Stimulated activated effector memory CD8-positive, alpha-beta T cell treated with anti-CD3 and anti-CD28 coated beads, Interleukin-12 subunit alpha, Interleukin-12 subunit beta, amount 100 ng/mL, for 72 hours (primary cell): ENCODE results near the gene A4GALT.

Experiments used
- ATAC-seq: fragments of 150-1000 bp; cut with Tn5 transposase; 2 replicates; pipeline ENCODE4 v1.10.0; 2021
- DNase-seq, 2 donors: peaks; one replicate each; pipeline ENCODE4 v3.0.0; 2021 to 2022; ENCODE audit warnings: low spot score in 2 of 2
- H3K27ac Mint-ChIP-seq: one replicate; pipeline ENCODE4 v1.8.0; 2022; ENCODE audit warnings: mild to moderate bottlenecking, mixed read lengths
- H3K36me3 Mint-ChIP-seq: one replicate; pipeline ENCODE4 v1.8.0; 2022; ENCODE audit warnings: mild to moderate bottlenecking, mixed read lengths
- H3K4me1 Mint-ChIP-seq: one replicate; pipeline ENCODE4 v1.8.0; 2022; ENCODE audit warnings: mixed read lengths
- H3K4me3 Mint-ChIP-seq: one replicate; pipeline ENCODE4 v1.8.0; 2022; ENCODE audit warnings: mild to moderate bottlenecking, mixed read lengths
- H3K9me3 Mint-ChIP-seq: one replicate; pipeline ENCODE4 v1.8.0; 2022; ENCODE audit warnings: mixed read lengths

The A4GALT gene

DNA sequence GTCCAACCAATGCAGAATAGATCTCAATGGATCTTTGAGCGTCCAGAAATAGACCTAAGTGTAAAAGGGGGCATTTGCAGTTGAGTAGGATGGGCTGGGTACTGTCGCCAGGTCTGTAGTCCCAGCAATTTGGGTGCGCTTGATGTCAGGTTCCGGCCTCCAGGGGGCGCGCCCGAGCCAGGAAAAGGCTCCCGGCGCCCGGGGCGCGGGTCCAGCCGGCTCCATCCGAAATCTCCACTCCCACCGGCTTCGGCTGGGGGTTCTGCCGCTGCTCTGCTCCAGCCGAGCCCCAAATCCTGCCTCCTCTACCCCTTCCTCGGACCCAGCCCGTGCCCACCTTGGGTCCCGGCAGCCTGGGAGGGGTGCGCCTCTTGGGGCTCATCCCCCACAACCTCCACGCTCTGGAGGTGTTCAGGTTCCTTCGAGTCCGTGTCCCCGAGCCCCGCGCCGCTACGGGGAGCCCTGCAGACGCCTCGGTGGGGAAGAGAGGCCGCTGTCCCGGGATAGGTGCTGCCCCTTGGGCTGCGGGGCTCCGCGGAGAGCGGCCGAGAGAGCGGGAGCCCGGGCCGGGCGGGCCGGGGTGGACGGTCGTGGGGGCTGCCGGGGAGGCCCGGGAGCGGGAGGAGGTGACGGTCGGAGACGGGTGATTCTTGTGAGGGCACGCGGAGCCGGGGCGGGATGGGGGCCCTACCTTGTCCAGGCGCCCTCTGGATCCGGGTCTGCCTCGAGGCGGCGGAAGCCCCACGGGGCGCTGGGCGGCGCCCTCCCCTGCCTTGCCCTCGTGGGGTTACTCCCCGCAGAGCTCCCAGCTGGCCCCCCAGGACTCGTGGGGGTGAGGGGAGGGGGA, 58.5 kb downstream of the A4GALT start:
- H3K36me3 Mint-ChIP-seq, result no peaks in the 10 kb centered on the region
- DNase-seq (peak; percentile 83 to 91), ATAC-seq (peak; percentile 83)
- no peaks in the 10 kb centered on the region for H3K9me3 Mint-ChIP-seq
- no peak overlapping the region for H3K27ac Mint-ChIP-seq
- H3K4me3 Mint-ChIP-seq, result peak overlapping the region; percentile 59
- peaks cover 8% of the 10 kb centered on the region for H3K4me1 Mint-ChIP-seq

DNA sequence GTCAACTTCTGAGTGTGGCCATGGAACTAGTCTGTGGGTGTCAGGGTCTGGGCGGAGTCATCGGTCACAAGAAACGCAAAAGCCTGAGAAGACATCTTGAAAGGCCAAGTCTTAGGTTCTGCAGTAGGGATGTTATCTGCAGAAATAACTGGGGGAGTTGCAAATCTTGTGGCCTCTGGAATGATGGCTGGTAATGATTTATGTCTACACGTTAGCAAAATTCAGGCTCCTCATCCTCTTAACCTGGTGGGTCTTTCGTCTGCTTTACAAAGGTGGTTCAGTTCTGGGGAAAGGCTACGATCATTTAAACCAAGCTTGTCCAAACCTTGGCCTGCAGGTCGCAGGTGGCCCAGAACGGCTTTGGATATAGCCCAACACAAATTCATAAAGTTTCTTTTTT, 64.1 kb downstream of the A4GALT start:
- Mint-ChIP-seq H3K9me3 (no peaks in the 10 kb centered on the region), H3K4me3 (no peak overlapping the region)
- no peak for DNase-seq

DNA sequence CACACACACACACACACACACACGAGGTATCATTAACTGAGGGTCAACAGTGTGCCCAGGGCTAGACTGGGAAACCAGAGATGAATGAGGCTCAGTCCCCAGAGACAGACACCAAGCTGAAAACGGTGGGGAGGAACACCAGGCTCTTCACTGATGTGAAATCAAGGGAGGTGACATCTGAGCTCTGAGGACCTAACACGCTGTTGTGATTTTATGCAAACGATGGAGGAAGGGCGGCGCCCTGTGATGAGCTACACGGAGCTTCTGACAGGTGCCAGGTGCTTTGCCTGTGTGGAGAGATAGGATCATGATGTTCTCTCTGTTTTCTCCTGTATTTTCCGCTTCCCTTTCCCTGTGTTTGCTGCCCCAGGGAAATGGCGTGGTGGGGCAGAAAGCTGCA, 65.0 kb downstream of the A4GALT start:
- Mint-ChIP-seq H3K27ac (no peak overlapping the region), H3K4me1 (no peaks in the 10 kb centered on the region), H3K4me3 (no peak overlapping the region), H3K9me3 (no peaks in the 10 kb centered on the region), H3K36me3 (no peaks in the 10 kb centered on the region)
- DNase-seq (no peak), ATAC-seq (no peak)

More for the DNA sequence above, 64.1 kb downstream of the A4GALT start:
- Mint-ChIP-seq H3K36me3 (no peaks in the 10 kb centered on the region), H3K4me1 (no peaks in the 10 kb centered on the region), H3K27ac (no peak overlapping the region)
- ATAC-seq, result no peak

DNA sequence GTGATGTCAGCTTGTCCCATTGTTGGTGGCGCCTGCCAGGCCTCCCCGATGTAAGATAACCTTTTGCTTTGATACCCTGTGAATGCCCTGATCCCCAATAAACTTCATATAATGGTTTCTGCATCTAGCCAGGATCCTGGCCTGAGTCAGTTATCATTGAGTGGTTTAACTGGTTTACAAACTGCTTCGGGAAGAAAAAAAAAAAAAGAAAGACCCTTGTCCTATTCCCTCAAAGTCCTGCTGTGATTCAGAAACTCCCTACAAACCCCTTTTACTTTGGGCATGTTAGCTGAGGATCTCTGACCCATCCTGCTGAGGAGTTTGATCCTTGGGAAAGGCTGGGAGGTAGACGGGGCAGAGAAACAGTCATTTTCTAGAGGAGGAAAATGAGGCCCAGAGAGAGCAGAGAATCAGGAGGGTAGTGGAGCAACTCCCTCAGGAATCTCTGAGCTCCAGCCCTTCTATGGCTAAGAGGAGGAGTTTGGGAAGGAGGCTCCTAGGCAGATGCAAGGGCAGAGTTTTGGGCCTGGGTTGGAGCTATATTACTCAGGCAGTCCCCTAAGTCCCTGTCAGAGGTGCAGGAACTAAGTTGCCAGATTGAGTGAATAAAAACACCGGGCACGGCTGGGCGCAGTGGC, 66.1 kb downstream of the A4GALT start:
- no peak for ATAC-seq
- DNase-seq, result no peak
- no peak overlapping the region for H3K4me3 Mint-ChIP-seq

DNA sequence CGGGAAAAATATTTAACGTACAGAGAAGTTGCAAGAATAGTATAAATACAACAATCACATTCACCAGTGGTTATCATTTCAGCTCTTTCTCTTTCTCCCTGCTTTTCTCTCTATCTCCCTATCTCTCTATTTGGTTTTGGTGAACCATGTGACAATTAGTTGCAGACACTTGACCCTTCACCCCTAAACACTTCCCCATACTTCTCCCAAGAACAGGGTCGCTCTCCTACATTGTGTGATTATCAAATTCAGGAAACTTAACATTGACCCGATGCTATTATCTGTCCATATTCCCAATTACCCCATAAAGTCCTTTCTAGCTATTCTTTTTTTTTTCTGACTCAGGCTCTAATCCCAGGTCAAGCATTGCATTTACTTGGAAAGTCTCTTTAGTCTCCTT, 66.7 kb downstream of the A4GALT start:
- no peak for ATAC-seq
- H3K36me3 Mint-ChIP-seq, result no peaks in the 10 kb centered on the region
- H3K4me3 Mint-ChIP-seq, result no peak overlapping the region
- H3K4me1 Mint-ChIP-seq, result no peaks in the 10 kb centered on the region
- no peak for DNase-seq
- no peak overlapping the region for H3K27ac Mint-ChIP-seq
- no peaks in the 10 kb centered on the region for H3K9me3 Mint-ChIP-seq

More for the DNA sequence above, 66.1 kb downstream of the A4GALT start:
- peak overlapping the region; percentile 32 for H3K27ac Mint-ChIP-seq
- H3K9me3 Mint-ChIP-seq, result no peaks in the 10 kb centered on the region
- H3K36me3 Mint-ChIP-seq, result no peaks in the 10 kb centered on the region
- H3K4me1 Mint-ChIP-seq, result no peaks in the 10 kb centered on the region

DNA sequence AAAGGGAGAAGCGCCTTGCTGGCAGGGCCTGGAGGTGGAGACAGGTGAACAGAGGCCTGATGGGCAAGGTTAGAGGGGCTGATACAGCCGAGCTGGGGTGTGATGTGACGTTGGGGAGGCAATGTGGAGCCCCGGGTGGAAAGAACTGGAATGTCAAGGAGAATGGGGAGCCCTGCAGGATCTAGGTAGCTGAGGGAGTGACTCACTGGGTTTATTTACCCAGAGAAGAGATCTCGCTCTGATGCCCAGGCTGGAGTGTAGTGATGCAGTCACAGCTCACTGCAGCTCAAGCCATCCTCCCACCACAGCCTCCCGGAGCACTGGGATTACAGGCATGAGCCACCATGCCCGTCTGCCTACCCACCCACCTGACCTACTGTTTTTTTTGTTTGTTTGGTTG, 69.5 kb downstream of the A4GALT start:
- Mint-ChIP-seq H3K9me3 (no peaks in the 10 kb centered on the region), H3K4me3 (no peak overlapping the region), H3K4me1 (peaks cover 15% of the 10 kb centered on the region), H3K36me3 (peaks cover 1% of the 10 kb centered on the region), H3K27ac (no peak overlapping the region)
- ATAC-seq (no peak), DNase-seq (no peak)

DNA sequence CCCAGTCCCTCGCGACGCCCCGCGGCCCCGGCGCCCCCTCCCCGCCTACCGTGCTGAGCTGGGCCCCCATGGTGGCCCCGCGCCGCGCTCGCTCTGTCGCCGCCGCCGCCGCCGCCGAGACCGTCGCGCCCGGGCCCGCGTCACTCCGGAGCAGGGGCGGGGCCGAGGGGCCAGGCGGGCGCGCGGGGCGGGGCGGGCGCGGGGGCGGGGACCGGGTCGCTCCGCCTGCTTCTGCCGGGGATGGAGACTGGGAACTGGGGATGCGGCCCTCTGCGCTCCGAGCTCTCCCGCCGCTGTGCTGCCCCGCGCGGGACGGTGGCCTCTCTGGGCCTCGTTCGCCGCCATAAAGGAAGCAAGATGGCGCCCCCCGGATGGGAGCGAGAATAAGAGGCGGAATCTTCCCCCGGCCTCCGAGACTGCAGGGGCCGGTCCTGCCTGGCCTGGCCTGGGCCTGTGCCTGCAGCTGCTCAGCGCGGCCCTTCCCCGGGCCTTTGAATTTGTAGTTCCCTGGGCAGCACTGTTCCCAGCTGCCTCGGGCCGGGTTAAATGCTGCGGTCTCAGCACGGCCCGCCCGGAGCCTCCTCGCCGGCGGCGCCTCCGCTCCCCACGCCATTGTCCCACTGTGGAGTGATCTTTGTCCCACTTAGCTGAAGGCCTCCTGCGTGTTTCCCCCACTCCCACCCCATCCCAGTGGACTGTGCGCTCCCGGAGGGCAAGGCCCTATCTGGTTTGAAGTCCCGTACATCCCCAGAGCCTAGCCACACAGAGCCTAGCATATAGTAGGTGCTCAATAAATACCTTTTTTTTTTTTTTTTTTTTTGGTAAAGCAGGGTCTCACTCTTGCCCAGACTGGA, 71.2 kb downstream of the A4GALT start, which contains the start of gene CYB5R3:
CYB5R3 (minus strand) TSS at position 147 of the 854 bp plus-strand sequence; CDS start at position 70, 77 bp downstream.
- Mint-ChIP-seq H3K36me3 (peaks cover 5% of the 10 kb centered on the region), H3K27ac (peak within 1 kb of the TSS; percentile 77), H3K9me3 (no peaks in the 10 kb centered on the region), H3K4me3 (peak within 1 kb of the TSS; percentile 77), H3K4me1 (peaks cover 26% of the 10 kb centered on the region)
- ATAC-seq, result peak; percentile 86
- peak; percentile 63 to 86 for DNase-seq

DNA sequence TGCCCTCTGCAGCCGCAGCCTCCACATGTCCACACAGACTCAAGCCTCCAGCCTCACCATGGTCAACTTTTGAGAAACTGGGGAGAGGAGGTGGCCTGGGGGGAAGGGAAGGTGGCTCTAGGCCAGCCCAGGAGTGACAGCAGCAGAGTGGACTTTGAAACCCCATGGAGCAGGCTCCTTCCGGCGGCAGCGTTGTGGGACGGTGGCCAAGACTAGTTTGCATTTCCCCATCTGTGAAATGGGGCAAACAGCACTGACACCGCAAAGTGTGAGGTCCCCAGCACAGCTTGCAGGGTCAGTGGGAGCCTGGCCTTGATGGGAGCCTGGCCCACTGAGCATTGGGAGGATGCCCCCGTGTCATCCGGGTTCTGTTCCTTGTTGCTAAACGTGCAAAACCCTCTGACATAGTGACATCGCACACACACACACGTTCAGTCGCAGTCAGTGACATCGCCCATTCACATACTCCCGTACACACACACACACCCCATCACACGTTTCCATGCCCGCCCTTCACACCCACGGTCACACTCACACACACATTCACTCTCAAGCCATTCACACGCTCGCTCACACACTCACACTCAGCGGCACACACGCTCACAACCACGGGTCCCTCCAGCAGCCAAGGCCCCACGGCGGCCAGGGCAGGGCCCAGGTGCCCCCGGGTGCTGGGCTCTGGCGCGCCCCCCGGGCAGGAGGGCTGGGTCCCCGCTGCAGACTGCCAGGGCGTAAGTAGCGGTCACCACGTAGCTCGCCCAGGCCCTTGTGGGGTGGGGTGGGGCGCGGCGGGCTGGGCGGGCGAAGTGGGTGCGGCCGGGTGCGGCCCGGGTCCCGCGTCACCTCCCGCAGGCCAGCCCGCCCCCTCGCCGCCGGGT, 72.1 kb downstream of the A4GALT start:
- ATAC-seq (peak; percentile 75), DNase-seq (peak; percentile 9 to 71)
- H3K9me3 Mint-ChIP-seq, result no peaks in the 10 kb centered on the region

DNA sequence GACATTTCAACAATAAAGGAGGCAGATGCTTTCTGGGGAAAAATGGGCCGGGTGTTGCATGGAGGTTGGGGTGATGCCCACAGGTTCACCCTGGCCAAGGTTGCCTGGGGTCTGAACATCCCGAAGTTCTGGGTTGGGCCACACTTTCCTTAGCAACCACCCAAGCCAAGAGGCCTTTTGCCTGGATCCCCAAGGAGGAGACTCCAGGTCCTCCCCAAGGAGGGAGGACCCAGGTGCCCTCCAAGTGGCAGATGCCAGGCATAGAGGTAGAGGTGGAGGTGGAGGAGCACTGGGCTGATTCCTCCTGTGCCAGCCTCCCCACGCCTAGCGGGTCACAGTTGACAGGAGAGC, 72.7 kb downstream of the A4GALT start:
- Mint-ChIP-seq H3K4me1 (peaks cover 33% of the 10 kb centered on the region), H3K9me3 (no peaks in the 10 kb centered on the region), H3K27ac (peak overlapping the region; percentile 77), H3K4me3 (peak overlapping the region; percentile 77), H3K36me3 (peaks cover 5% of the 10 kb centered on the region)
- no peak for DNase-seq
- ATAC-seq, result no peak

More for the DNA sequence above, 72.1 kb downstream of the A4GALT start:
- Mint-ChIP-seq H3K4me3 (peak overlapping the region; percentile 77), H3K4me1 (peaks cover 32% of the 10 kb centered on the region), H3K27ac (peak overlapping the region; percentile 77), H3K36me3 (peaks cover 5% of the 10 kb centered on the region)

DNA sequence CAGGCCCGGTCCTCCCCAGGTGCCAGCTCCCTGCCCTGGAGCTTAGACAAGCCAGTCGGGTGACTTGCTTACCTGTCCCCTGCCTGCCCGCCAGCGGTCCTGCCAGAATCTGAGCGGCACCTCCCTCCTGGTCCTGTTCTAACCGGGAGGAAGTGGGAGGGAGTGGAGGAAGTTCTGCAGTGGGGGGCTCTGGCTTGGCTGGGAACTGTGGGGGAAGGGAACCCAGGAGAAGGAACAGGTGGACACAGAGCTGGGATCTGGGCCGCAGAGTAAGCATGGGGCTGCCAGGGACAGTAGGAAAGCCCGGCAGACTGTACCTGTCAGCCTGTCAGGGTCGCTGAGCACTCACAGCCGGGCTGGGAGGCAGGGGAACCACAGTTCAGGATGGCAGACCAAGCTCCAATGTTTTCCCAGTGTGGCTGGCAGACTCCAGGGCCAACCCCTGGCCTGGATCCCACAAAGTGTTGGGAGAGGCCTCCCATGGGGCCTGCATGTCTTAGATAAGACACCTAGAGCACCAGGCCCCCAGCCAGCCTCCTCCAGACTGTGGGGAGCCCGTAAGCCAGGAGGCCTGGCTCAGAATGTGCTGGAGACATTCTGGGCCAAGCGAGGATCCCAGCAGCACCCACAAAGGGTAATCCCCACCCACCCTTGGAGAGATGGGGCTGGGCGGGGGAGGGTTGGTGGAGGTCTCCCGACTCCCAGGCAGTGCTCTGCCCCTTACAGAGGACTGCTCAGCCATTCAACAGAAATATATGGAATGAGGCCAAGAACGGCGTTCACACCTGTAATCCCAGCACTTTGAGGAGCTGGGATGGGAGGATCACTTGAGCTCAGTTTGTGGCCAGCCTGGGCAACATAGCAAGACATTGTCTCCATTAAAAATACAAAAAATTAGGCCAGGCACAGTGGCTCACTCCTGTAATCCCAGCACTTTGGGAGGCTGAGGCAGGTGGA, 73.8 kb downstream of the A4GALT start:
- peak overlapping the region; percentile 80 for H3K27ac Mint-ChIP-seq
- ATAC-seq (no peak), DNase-seq (no peak)
- H3K9me3 Mint-ChIP-seq, result no peaks in the 10 kb centered on the region
- H3K4me3 Mint-ChIP-seq, result peak overlapping the region; percentile 77
- peaks cover 5% of the 10 kb centered on the region for H3K36me3 Mint-ChIP-seq
- H3K4me1 Mint-ChIP-seq, result peaks cover 37% of the 10 kb centered on the region

DNA sequence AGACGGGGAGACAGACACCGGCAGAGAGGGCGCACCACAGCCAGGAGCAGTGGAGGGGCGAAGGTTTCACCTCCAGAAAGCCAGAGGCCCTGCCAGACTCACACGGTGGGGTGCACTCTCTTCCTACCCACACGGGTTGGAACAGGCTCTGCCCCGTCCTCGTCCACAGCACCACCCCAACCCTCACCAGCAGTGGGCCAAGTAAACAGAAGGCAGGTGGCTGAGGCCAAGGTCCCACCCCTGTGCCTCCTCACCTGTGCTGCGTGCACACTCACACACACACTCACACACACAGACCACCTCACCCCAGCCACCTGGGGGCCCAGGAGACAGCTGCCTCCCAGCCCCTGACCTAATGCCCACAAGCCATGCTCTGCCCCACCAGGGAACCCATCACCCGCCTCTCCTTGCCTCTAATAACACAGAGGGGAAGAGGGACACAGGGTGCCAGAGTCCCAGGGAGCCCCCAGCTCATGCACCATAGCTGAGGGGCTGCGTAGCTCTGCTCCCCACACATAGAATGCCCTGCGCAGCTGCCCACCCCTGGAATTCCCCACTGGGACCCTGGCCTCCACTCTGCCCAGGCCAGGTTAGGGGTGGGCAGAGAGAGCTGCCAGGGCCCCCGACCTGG, 74.6 kb downstream of the A4GALT start:
- DNase-seq (no peak), ATAC-seq (no peak)
- Mint-ChIP-seq H3K4me1 (peaks cover 37% of the 10 kb centered on the region), H3K27ac (peak overlapping the region; percentile 80), H3K4me3 (no peak overlapping the region), H3K9me3 (no peaks in the 10 kb centered on the region), H3K36me3 (peaks cover 5% of the 10 kb centered on the region)

DNA sequence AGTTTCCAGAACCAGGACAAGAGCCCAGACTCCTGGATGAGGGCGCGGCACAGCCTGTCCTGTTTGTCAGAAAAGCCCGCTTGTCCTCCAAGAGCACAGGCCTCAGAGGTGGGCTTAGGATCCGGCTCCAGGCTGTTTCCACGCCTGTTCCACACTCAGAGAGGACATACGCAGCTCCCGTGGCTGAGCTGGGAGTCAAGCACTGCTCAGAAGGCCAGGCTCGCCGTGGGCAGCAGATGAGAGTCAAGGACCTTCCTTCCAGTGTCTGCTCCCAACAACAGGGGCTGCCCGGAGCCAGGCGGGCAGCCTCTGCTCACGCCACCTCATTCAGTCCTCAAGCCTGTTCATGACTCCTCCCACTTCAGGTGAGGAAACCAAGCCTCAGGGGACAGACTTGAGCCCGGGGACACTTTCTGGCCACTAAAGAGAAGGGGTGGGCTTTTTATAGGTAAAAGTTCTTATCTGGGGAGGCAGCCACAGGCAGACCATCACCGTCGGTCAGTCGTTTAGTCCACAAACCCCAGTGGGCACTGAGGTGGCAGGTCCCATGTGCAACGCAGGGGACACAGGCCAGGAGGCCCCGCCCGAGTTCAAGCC, 75.2 kb downstream of the A4GALT start:
- Mint-ChIP-seq H3K4me1 (peaks cover 37% of the 10 kb centered on the region), H3K4me3 (no peak overlapping the region), H3K27ac (peak overlapping the region; percentile 88), H3K9me3 (no peaks in the 10 kb centered on the region), H3K36me3 (peaks cover 5% of the 10 kb centered on the region)
- ATAC-seq (no peak), DNase-seq (no peak)
